ENCODE data around the gene WDPCP. TPM values are rescaled to one million over a fixed set of nuclear protein-coding genes. Genes with fewer than 3 reads are reported as not detected.
"Not testable (repeated sequence)": the region's sequence is repeated elsewhere in the genome, so short reads cannot be mapped to it uniquely, and the experiment has no call there.

The WDPCP gene
- polyA plus RNA-seq, 12 donors = 6.2 to 12.8 (median 9.5) TPM; not detected in 1

GRCh38 chr2:63261137-63261621, 327.1 kb downstream of the WDPCP start:
- DNase-seq = no peak

- no peak for DNase-seq
Measured at GRCh38 chr2:63257473-63257872, 330.8 kb downstream of the WDPCP start.

- no peak for DNase-seq
Measured at GRCh38 chr2:63249161-63249560, 339.1 kb downstream of the WDPCP start.

GRCh38 chr2:63242747-63243146, 345.5 kb downstream of the WDPCP start:
- DNase-seq = no peak

GRCh38 chr2:63225964-63226686, 362.2 kb downstream of the WDPCP start:
- no peak for DNase-seq

GRCh38 chr2:63218800-63219526, 369.3 kb downstream of the WDPCP start:
- DNase-seq = no peak

- no peak for DNase-seq
Measured at GRCh38 chr2:63195310-63195709, 393.0 kb downstream of the WDPCP start.

GRCh38 chr2:63194175-63194574, 394.1 kb downstream of the WDPCP start:
- DNase-seq = no peak

- DNase-seq = no peak
Measured at GRCh38 chr2:63192889-63193774, 395.1 kb downstream of the WDPCP start.

- no peak for DNase-seq
Measured at GRCh38 chr2:63192169-63192888, 395.9 kb downstream of the WDPCP start.

GRCh38 chr2:63189026-63189425, 399.3 kb downstream of the WDPCP start:
- no peak for DNase-seq

GRCh38 chr2:63186331-63186730, 401.9 kb downstream of the WDPCP start:
- DNase-seq = no peak

- no peak for DNase-seq
Measured at GRCh38 chr2:63163161-63163820, 425.0 kb downstream of the WDPCP start.

- DNase-seq = no peak
Measured at GRCh38 chr2:63159262-63159661, 429.0 kb downstream of the WDPCP start.

GRCh38 chr2:63136683-63137082, 451.6 kb downstream of the WDPCP start:
- not testable (repeated sequence) for DNase-seq

GRCh38 chr2:63132020-63132419, 456.3 kb downstream of the WDPCP start:
- no peak for DNase-seq

- DNase-seq = no peak
Measured at GRCh38 chr2:63131196-63131595, 457.1 kb downstream of the WDPCP start.

GRCh38 chr2:63127594-63127993, 460.7 kb downstream of the WDPCP start:
- no peak for DNase-seq

GRCh38 chr2:63124850-63125249, 463.4 kb downstream of the WDPCP start:
- DNase-seq = no peak

- no peak for DNase-seq
Measured at GRCh38 chr2:63124218-63124617, 464.1 kb downstream of the WDPCP start.

- no peak for DNase-seq
Measured at GRCh38 chr2:63122921-63123320, 465.4 kb downstream of the WDPCP start.
